Measurements from ENCODE around the gene ESPN.

The ESPN gene

GRCh38 chr1:6409733-6410132 is 14.8 kb upstream of the ESPN start:
- DNase-seq (ENCODE audit: low read depth, low spot score) = no peak

GRCh38 chr1:6410248-6410893 is 14.2 kb upstream of the ESPN start:
- DNase-seq (ENCODE audit: low read depth, low spot score) = no peak

GRCh38 chr1:6412896-6413295 is 11.7 kb upstream of the ESPN start:
- no peak for DNase-seq (ENCODE audit: low read depth, low spot score)

GRCh38 chr1:6414443-6414844 is 10.1 kb upstream of the ESPN start:
- DNase-seq (ENCODE audit: low read depth, low spot score) = peak; percentile 16

GRCh38 chr1:6414881-6415626 is 9.5 kb upstream of the ESPN start:
- no peak for DNase-seq (ENCODE audit: low read depth, low spot score)

GRCh38 chr1:6416295-6416656 is 8.3 kb upstream of the ESPN start:
- DNase-seq (ENCODE audit: low read depth, low spot score) = no peak

- DNase-seq (ENCODE audit: low read depth, low spot score) = no peak
Measured at GRCh38 chr1:6416906-6417305, 7.7 kb upstream of the ESPN start.

GRCh38 chr1:6417961-6418667 is 6.5 kb upstream of the ESPN start:
- DNase-seq (ENCODE audit: low read depth, low spot score) = no peak

GRCh38 chr1:6418668-6419396 is 5.7 kb upstream of the ESPN start:
- no peak for DNase-seq (ENCODE audit: low read depth, low spot score)

GRCh38 chr1:6419397-6419803 is 5.2 kb upstream of the ESPN start:
- DNase-seq (ENCODE audit: low read depth, low spot score) = no peak

- no peak for DNase-seq (ENCODE audit: low read depth, low spot score)
Measured at GRCh38 chr1:6419804-6420453, 4.6 kb upstream of the ESPN start, which contains the start of gene HES2. Gene HES2 (minus strand): TSS chr1:6419919. CDS start chr1:6419820, 99 bp downstream.

GRCh38 chr1:6420454-6421042 is 4.0 kb upstream of the ESPN start:
- DNase-seq (ENCODE audit: low read depth, low spot score) = no peak

- no peak for DNase-seq (ENCODE audit: low read depth, low spot score)
Measured at GRCh38 chr1:6421266-6421665, 3.3 kb upstream of the ESPN start.

- peak; percentile 44 for DNase-seq (ENCODE audit: low read depth, low spot score)
Measured at GRCh38 chr1:6423321-6423999, 1.1 kb upstream of the ESPN start.

- no peak for DNase-seq (ENCODE audit: low read depth, low spot score)
Measured at GRCh38 chr1:6424000-6424565, 493 bp upstream of the ESPN start.

GRCh38 chr1:6425658-6426057 is 1.1 kb downstream of the ESPN start:
- no peak for DNase-seq (ENCODE audit: low read depth, low spot score)

GRCh38 chr1:6426277-6426971 is 1.8 kb downstream of the ESPN start:
- no peak for DNase-seq (ENCODE audit: low read depth, low spot score)

- DNase-seq (ENCODE audit: low read depth, low spot score) = no peak
Measured at GRCh38 chr1:6426972-6427350, 2.4 kb downstream of the ESPN start.
